ENCODE measurements around the gene TPRA1.

The TPRA1 gene

GRCh38 chr3:127590593-127591465 is at the start of gene TPRA1:
TSS of gene TPRA1 (minus strand) at chr3:127590733. CDS start at chr3:127580146, 10,587 bp downstream.
- peak; percentile 100 for DNase-seq

DNA sequence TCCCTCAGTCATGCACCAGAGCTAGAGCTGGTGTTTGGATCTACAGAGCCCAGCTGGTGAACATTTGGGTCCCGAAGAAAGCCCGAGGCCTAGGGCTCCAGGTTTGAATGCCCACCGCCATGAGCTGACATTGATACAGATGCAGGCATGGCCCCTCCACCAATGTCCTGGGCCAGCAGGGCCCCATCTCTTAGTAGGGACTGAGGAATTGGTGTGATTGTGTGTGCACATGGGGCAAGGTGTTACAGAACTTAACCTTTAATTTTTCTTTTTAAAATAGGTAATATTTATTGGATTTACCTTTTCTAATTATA is 49.5 kb upstream of the TPRA1 start:
- DNase-seq = no peak

- DNase-seq = no peak
Observed at GRCh38 chr3:127639173-127640041, 48.9 kb upstream of the TPRA1 start.

DNA sequence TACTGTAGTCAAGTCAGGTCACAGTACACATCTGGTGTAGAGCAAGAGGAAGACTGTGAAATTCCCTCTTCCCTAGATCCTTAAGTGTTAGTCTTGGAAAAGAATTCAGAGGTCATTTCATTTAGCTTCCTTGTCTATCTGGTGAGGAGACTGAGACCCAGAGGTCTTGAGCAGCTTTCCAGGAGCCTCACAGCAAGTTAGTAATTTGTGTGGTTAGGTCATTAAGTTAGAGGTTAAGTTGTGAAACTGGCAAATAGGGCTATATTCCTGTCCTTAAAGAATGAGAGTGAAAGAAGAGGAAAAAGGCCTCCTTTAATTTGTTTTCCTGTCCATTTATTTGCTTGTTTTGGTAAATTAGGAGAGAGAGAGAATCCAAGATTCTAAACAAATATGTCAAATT is 47.4 kb upstream of the TPRA1 start:
- DNase-seq = no peak

- no peak for DNase-seq
Observed at GRCh38 chr3:127637546-127637945, 47.0 kb upstream of the TPRA1 start.

DNA sequence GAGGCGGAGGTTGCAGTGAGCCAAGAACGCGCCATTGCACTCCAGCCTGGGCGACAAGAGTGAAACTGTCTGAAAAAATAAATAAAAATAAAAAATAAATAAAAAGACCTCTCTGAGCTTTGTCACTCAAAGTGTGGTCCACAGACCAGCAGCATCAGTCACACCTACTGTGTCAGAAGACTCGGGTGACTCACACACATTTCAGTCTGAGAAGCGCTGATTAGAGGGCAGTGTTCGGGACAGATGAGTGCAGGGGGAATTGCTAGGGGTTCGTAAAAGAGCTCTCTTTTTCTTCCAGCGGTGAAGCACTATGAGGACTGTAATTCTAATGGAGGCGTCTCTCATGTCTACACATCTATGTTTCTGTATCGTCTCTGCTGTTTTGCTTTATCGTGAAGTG is 44.1 kb upstream of the TPRA1 start:
- no peak for DNase-seq

DNA sequence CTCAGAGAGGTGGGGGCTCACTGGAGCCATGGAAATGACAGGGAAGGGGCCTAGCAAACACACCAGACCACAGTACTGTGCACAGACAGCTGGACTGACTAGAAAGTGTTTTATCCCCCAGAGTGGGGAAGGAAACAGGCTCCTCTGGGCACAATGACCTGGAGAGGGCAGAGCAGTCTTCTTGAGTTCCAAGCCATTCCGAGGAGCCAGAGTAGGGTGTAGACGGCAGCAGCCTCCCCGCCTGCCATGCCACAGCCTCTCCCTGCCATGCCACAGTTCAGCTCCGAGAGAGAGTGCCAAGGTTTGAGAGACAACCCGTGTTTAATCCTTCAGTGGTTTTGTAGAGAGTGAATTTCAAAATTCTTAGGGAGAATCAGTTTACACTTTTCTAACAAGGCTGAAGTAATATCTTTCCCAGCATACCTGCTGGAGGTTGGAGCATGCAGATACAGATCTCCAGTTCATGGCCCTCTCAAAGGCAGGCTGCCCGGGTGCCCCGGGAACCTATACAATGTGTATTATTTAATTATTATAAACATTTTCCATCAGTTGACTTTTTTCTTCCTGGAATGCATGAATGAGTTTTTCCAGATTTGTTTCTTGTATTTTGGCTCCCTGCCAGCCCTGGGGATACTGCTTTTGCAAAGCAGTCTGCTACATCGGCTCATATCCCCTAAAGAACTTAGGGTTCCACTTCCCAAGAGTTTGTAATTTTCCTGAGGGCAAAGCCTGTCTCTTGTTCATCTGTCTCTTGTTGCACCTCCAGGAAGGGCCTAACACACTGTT is 41.7 kb upstream of the TPRA1 start:
- DNase-seq = peak; percentile 46

DNA sequence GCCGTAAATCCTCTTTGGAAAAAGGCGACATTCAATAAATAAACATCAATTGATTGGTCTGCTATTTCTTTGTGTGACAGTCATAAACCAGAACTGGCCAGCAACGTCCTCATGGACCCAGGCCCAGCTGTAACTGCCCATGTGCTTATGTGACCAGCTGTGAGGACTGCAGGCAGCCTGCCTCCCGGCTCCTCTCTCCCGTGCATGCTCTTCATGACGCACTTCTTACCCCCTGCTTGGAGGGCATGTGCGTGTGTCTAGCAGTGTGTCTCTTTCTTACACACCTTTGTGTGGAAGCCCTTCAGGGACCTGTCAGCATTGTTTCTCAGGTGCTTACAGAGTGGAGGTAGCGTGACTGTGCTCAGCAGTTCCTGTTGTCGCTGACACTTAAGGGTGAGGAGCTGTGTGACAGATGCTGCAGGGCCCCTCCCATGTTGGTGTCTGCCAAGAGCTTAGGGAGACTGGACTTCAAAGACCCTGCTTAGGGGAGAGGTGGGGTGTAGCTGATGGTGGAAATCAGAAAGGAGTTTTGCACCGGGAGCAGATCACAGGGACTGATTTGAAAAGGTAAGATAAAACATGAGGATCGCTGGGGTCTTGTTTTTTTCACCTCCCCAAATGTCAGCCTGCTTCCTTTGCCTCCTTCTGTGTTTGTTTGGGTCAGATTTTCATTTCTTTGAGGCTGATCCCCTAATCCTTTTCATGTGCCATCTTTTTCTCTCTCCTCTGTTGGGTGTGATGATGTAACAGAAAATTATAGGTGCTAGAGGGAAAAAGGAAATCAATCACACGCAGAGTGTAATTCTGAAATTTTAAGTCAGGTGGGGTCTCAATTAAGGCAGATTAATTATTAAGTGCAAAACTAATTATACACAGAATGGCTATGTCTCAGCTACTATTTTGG is 40.5 kb upstream of the TPRA1 start:
- DNase-seq = peak; percentile 93

GRCh38 chr3:127629467-127630403 is 39.2 kb upstream of the TPRA1 start:
- DNase-seq = peak; percentile 80

DNA sequence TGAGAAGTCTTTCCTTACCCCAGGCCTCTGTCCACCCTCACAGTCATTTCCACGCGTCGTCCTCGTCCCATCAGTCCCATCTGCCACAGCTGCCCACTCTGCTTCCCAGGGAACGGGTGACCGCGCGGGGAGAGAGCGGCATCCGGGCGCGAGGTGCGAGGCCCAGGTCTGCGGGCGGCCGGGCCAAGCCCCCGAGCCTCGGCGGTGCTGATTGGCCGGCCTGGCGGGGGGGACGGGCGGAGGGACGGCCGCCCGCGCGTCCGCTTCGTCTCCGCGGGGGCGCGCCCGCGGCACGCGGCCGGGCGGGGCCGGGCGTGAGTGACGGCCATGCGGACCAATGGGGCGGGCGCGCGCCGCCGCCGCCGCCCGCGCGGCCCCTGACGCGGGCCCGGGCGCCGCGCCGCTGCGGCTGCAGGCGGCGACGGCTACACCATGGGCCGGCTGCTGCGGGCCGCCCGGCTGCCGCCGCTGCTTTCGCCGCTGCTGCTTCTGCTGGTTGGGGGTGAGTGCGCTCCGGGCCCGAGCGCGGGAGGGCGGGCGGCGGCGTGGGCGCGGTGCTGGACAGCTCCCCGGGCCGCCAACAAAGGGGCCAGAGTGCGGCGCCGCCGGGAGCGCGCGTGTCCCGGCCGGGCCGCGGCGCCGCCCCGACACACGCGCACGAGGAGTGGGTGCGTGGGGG is 38.4 kb upstream of the TPRA1 start, which contains the start of gene PODXL2:
TSS of gene PODXL2 (plus strand) at position 398 of the 679 bp plus-strand sequence. CDS start at position 433, 35 bp downstream.
- peak; percentile 88 for DNase-seq

DNA sequence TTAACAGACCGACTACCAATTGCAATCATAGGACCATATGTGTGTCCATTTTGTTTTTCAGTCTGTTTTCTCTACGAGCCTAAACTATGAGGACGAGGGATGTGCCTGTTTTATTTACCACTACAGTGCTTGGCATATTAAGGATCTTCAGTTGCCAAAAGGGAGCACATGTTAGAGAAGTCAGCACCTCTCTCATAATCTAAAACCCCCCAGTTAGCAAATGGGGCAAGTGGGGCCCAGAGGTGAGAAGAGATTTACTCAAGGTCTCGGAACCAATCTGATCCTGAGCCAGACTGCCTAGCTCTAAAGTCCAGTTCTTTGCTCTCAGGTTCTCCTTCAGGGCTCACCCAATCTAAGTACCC is 37.9 kb upstream of the TPRA1 start:
- DNase-seq = no peak

- no peak for DNase-seq
Observed at GRCh38 chr3:127625821-127626220, 35.3 kb upstream of the TPRA1 start.

- DNase-seq = no peak
Observed at GRCh38 chr3:127624063-127624462, 33.5 kb upstream of the TPRA1 start.

DNA sequence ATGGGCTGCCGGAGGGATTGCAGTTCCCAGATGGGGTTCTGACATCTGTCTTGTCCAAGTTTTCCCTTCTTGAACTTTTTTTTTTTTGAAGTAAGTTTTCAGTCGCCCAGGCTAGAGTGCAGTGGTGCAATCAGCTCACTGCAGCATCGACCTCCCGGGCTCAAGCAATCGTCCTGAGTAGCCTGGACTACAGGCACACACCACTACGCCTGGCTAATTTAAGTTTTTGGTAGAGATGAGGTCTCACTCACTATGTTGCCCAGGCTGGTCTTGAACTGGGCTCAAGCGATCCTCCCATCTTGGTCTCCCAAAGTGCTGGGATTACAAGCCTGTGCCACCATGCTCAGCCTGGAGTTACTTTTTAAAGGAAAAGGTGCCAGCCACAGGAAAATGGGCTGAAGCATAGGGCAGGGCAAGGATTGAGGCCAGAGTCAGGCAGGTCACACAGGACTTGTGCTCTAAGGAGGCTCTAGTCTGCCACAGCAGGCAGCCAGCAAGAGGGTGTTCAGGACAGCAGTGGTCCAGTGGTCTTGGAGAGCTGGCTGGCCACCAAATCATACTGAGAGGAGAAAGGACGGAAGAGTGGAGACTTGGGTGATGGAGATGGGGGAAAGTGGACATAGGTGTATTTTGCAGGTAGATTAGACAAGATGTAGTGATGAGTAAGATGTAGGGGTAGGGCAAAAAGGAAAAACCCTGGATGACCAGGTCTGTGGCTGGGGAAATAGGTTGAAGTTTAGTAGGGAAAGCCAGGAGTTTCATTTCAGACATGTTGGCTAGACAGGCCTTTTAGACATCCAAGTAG is 32.4 kb upstream of the TPRA1 start:
- DNase-seq = no peak

- no peak for DNase-seq
Observed at GRCh38 chr3:127622031-127622430, 31.5 kb upstream of the TPRA1 start.

DNA sequence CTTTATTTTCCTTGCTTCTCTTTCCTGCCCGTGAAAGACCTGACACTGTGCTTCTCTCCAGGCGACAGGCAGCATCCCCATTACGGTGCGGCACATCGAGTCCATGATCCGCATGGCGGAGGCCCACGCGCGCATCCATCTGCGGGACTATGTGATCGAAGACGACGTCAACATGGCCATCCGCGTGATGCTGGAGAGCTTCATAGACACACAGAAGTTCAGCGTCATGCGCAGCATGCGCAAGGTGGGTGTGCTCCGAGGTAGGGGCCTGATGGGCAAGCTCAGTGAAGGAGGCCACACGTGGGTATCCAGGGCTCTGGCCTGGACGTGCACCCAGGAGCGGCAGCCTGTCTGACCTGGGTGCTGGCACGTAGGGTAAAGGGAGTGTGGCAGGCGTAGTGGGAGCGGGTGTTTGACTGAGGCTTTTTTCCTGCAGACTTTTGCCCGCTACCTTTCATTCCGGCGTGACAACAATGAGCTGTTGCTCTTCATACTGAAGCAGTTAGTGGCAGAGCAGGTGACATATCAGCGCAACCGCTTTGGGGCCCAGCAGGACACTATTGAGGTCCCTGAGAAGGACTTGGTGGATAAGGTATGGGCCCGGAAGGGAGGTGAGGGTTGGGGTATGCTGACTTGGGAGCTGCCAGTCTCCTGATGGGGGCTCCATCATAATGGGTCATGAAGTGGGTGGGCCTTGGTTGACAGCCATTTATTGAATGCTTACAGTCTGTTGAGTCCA is 30.3 kb upstream of the TPRA1 start:
- no peak for DNase-seq

DNA sequence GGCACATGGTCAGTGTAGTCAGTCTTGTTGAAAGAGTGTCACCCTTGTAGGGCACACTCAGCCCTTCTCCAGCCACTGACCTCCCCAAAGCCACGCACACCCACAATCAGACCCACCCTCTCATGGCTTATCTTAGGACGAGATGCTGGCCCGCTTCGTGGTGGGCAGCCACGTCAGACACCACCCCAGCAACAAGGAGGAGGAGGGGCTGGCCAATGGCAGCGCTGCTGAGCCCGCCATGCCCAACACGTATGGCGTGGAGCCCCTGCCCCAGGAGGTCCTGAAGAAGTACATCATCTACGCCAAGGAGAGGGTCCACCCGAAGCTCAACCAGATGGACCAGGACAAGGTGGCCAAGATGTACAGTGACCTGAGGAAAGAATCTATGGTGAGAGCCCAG is 28.4 kb upstream of the TPRA1 start:
- DNase-seq = no peak

- no peak for DNase-seq
Observed at GRCh38 chr3:127616836-127617605, 26.5 kb upstream of the TPRA1 start.
